GM12872 (cell line): ENCODE data around the gene CPED1.

Experiments used
- CTCF ChIP-seq: IDR thresholded peaks from 3 replicates; pipeline ENCODE4 v1.5.1; 2011; ENCODE audit warnings: low read depth, mild to moderate bottlenecking, low read length, moderate library complexity; ENCODE audit not compliant: insufficient read depth

CPED1 gene

GRCh38 chr7:121228779-121229178 lies 240.3 kb downstream of the CPED1 start:
- no peak for TF ChIP-seq CTCF

GRCh38 chr7:121235201-121235600 lies 246.7 kb downstream of the CPED1 start:
- no peak for TF ChIP-seq CTCF

GRCh38 chr7:121237601-121238000 lies 249.1 kb downstream of the CPED1 start:
- TF ChIP-seq CTCF, result no peak

GRCh38 chr7:121244120-121244870 lies 255.8 kb downstream of the CPED1 start:
- no peak for TF ChIP-seq CTCF

GRCh38 chr7:121259826-121260225 lies 271.3 kb downstream of the CPED1 start:
- no peak for TF ChIP-seq CTCF

- TF ChIP-seq CTCF, result no peak
Observed at GRCh38 chr7:121261207-121261884, 272.8 kb downstream of the CPED1 start.

- TF ChIP-seq CTCF, result no peak
Observed at GRCh38 chr7:121262221-121262620, 273.7 kb downstream of the CPED1 start.
